Measurements from ENCODE around the gene POLR1A.

POLR1A gene

DNA sequence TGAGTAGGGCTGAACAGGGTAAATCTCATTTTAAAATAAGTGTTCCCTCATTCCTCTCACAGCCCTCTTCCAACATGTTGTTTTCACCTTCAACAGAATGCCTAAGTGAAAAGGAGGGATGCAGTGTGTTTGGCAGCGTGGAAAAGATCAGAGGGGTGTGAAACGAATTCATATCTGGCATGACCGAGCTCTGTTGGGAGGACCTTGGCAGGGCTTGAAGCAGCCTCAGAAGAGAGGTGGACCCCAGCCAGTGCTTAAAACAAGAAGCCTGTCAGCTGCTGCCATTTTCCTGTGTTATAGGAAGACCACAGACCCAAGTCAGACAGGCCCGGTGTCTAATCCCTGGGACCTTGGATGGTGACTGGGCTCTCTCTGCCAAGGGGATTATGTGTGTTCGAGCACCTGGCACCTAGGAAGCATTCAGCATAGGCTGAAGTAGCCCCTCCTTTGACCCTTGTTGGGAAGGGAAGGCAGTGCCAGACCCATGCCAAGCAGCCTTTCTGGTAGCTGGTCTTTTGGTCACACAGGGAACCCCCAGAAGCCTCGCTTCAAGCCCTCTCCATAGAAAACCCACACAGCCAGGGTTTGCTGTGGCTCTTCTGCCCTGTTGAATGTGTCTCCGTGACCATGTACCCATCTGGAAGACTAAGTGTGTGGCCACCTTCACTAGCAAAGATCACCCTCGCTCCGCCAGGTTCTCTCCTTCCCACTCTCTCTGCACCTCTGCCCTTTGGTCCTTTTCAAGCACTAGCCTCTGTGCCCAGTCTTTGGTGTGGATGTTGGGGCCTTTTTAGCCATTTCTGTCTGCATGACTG lies 129.4 kb downstream of the POLR1A start:
- TF ChIP-seq, protein P1, sequence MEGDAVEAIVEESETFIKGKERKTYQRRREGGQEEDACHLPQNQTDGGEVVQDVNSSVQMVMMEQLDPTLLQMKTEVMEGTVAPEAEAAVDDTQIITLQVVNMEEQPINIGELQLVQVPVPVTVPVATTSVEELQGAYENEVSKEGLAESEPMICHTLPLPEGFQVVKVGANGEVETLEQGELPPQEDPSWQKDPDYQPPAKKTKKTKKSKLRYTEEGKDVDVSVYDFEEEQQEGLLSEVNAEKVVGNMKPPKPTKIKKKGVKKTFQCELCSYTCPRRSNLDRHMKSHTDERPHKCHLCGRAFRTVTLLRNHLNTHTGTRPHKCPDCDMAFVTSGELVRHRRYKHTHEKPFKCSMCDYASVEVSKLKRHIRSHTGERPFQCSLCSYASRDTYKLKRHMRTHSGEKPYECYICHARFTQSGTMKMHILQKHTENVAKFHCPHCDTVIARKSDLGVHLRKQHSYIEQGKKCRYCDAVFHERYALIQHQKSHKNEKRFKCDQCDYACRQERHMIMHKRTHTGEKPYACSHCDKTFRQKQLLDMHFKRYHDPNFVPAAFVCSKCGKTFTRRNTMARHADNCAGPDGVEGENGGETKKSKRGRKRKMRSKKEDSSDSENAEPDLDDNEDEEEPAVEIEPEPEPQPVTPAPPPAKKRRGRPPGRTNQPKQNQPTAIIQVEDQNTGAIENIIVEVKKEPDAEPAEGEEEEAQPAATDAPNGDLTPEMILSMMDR (IDR thresholded peaks at IDR 0.05; ENCODE audit: poor library complexity, severe bottlenecking), result no peak
- no peak for ATAC-seq (ENCODE audit: low read depth)
- Histone ChIP-seq H3K36me3 (ENCODE audit: low read depth) (no peaks in the 10 kb centered on the region), H3K27ac (ENCODE audit: poor library complexity, severe bottlenecking) (no peak overlapping the region), H3K4me3 (ENCODE audit: severe bottlenecking) (no peak overlapping the region), H3K9me3 (ENCODE audit: severe bottlenecking) (no peaks in the 10 kb centered on the region), H3K27me3 (ENCODE audit: insufficient read depth, poor library complexity, severe bottlenecking) (no peaks in the 10 kb centered on the region), H3K4me1 (ENCODE audit: insufficient read depth, poor library complexity, severe bottlenecking) (peaks cover 3% of the 10 kb centered on the region)
- DNase-seq (ENCODE audit: low spot score), result no peak

DNA sequence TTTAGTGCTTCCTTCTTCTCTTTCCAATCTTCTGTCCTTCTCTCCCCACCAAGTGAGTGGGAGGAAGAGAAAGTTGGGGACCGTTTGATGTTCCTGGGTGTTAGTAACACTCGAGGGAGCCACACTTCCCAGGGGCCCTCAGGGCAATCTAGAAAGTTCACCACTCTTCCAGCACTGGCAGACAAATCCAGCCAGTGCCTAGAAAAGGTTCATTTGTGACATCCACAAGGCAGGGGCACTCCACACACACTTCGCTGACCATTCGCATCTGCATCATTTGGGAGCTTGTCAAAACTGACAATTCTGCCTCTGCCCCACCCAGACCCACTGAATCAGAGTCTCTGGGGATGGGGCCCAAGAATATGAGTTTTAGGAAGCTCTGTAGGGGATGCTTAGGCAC lies 130.1 kb downstream of the POLR1A start:
- ATAC-seq (ENCODE audit: low read depth), result no peak
- TF ChIP-seq, protein P1 (IDR thresholded peaks at IDR 0.05; ENCODE audit: poor library complexity, severe bottlenecking), result no peak
- no peaks in the 10 kb centered on the region for H3K9me3 ChIP-seq (ENCODE audit: severe bottlenecking)

DNA sequence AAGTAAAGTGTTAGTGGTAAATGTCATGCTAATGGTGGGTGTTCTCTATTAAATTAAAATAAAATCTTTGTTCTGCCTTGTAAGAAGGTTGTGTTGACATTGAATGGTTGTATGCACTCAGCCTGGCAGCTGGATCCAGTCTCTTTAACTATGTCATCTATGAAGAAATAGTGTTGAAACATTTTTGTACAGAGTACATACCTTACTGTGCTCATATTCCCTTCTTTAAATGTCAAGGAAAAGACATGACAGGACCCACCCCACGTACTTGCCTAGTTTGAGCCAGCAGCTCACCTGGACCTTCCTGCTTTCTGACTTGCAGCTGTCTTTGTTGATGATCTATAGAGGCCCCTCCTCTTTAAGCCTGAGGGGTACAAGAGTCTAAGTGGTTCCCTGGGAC lies 131.3 kb downstream of the POLR1A start:
- ATAC-seq (ENCODE audit: low read depth) (no peak; the same call in 2 of the 3 replicates), DNase-seq (ENCODE audit: low spot score) (no peak)
- Histone ChIP-seq H3K4me1 (ENCODE audit: insufficient read depth, poor library complexity, severe bottlenecking) (peaks cover 3% of the 10 kb centered on the region), H3K27ac (ENCODE audit: poor library complexity, severe bottlenecking) (no peak overlapping the region), H3K9me3 (ENCODE audit: severe bottlenecking) (no peaks in the 10 kb centered on the region), H3K27me3 (ENCODE audit: insufficient read depth, poor library complexity, severe bottlenecking) (no peaks in the 10 kb centered on the region), H3K4me3 (ENCODE audit: severe bottlenecking) (no peak overlapping the region), H3K36me3 (ENCODE audit: low read depth) (no peaks in the 10 kb centered on the region)
- TF ChIP-seq, protein P1 (IDR thresholded peaks at IDR 0.05; ENCODE audit: poor library complexity, severe bottlenecking), result no peak

More for the DNA sequence above, 130.1 kb downstream of the POLR1A start:
- DNase-seq (ENCODE audit: low spot score), result no peak
- H3K4me3 ChIP-seq (ENCODE audit: severe bottlenecking), result no peak overlapping the region
- no peak overlapping the region for H3K27ac ChIP-seq (ENCODE audit: poor library complexity, severe bottlenecking)
- H3K27me3 ChIP-seq (ENCODE audit: insufficient read depth, poor library complexity, severe bottlenecking), result no peaks in the 10 kb centered on the region
- H3K36me3 ChIP-seq (ENCODE audit: low read depth), result no peaks in the 10 kb centered on the region
- H3K4me1 ChIP-seq (ENCODE audit: insufficient read depth, poor library complexity, severe bottlenecking), result peaks cover 3% of the 10 kb centered on the region

DNA sequence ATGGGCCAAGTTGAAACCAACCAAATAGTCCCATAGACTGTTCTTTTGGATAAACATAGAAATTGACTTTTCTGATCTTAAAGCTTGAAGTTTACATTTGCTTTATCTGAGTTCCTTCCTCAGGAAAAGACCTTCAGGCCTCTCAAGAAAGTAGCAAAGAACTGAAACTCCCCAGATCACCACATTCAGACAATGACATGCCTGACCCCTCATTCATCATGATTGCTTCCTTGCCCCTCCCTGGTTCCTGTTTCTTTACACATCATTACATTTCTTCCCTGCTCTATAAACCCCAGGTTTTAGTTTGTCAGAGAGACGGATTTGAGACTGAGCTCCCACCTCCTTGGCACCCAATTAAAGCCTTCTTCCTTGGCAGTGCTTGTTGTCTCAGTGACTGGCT lies 133.3 kb downstream of the POLR1A start:
- no peak for ATAC-seq (ENCODE audit: low read depth)
- peaks cover 3% of the 10 kb centered on the region for H3K4me1 ChIP-seq (ENCODE audit: insufficient read depth, poor library complexity, severe bottlenecking)
- TF ChIP-seq, protein P1 (IDR thresholded peaks at IDR 0.05; ENCODE audit: poor library complexity, severe bottlenecking), result no peak

DNA sequence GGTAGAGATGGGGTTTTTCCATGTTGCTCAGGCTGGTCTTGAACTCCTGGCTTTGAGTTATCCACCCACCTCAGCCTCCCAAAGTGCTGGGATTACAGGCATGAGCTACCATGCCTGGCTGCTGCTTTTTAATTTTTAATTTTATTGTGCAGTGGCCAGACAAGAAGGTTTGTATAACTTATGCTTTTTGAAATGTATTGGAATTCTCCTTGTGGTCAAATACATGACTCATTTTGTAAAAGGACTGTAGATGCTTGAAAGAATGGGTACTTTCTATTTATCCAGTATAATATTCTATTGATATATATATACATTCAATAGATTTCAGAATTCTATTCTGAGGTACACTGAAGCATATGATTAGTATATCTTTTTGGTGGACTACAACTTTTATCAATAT lies 134.3 kb downstream of the POLR1A start:
- H3K9me3 ChIP-seq (ENCODE audit: severe bottlenecking), result no peaks in the 10 kb centered on the region
- H3K36me3 ChIP-seq (ENCODE audit: low read depth), result no peaks in the 10 kb centered on the region
- H3K27ac ChIP-seq (ENCODE audit: poor library complexity, severe bottlenecking), result no peak overlapping the region
- TF ChIP-seq, protein P1 (IDR thresholded peaks at IDR 0.05; ENCODE audit: poor library complexity, severe bottlenecking), result no peak
- no peaks in the 10 kb centered on the region for H3K27me3 ChIP-seq (ENCODE audit: insufficient read depth, poor library complexity, severe bottlenecking)
- DNase-seq (ENCODE audit: low spot score) (no peak), ATAC-seq (ENCODE audit: low read depth) (no peak)
- no peak overlapping the region for H3K4me3 ChIP-seq (ENCODE audit: severe bottlenecking)
- peaks cover 3% of the 10 kb centered on the region for H3K4me1 ChIP-seq (ENCODE audit: insufficient read depth, poor library complexity, severe bottlenecking)

More for the DNA sequence above, 133.3 kb downstream of the POLR1A start:
- no peak for DNase-seq (ENCODE audit: low spot score)
- Histone ChIP-seq H3K36me3 (ENCODE audit: low read depth) (no peaks in the 10 kb centered on the region), H3K9me3 (ENCODE audit: severe bottlenecking) (no peaks in the 10 kb centered on the region), H3K4me3 (ENCODE audit: severe bottlenecking) (no peak overlapping the region), H3K27me3 (ENCODE audit: insufficient read depth, poor library complexity, severe bottlenecking) (no peaks in the 10 kb centered on the region), H3K27ac (ENCODE audit: poor library complexity, severe bottlenecking) (no peak overlapping the region)
